Activated naive CD8-positive, alpha-beta T cell treated with anti-CD3 and anti-CD28 coated beads, Interleukin-2, amount 50 U/mL, for 16 hours (primary cell): ENCODE data around the gene RPS6KA3.
A peak's percentile ranks its signal among the peaks of the same experiment; 100 is the strongest.
"Not testable (repeated sequence)": the region's sequence is repeated elsewhere in the genome, so short reads cannot be mapped to it uniquely, and the experiment has no call there.

Experiments
- DNase-seq: peaks from one replicate; pipeline ENCODE4 v3.0.0-alpha.2; 2020; ENCODE audit warnings: low read depth, low spot score

Gene RPS6KA3

GRCh38 chrX:20147561-20147960 is 119.1 kb downstream of the RPS6KA3 start:
- no peak for DNase-seq

GRCh38 chrX:20144491-20144890 is 122.2 kb downstream of the RPS6KA3 start:
- no peak for DNase-seq

DNA sequence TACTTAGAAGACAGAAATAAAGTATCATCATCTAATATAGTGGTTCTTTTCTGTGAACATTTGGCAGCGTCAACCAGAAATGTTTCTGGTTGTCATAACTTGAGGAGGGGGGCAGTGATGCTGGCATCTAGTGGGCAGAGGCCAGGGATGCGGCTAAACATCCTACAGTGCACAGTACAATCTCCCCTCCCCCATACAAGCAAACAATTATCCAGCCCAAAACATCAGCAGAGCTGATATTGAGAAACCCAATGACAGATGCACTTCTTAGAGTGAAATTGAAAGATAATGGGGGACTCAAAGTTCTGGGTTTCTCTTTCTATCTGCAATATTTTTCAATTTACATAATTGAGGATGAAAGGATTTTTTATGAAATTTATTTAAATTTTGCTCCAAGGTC is 123.1 kb downstream of the RPS6KA3 start:
- DNase-seq: no peak

DNA sequence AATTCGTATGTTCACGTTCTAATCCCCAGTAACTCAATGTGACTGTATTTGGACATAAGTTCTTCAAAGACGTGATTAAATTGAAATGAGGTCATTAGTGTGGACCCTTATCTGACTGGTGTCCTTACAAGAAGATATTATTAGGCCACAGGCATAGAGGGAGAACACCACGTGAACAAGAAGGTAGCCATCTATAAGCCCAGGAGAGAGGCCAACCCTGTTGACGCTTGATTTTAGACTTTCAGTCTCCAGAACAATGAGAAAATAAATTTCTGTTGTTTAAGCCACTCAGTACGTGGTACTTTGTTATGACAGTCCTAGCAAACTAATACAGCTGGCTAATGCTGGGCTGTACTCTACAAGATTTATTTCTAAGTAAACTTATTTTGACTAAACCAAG is 123.6 kb downstream of the RPS6KA3 start:
- no peak for DNase-seq

DNA sequence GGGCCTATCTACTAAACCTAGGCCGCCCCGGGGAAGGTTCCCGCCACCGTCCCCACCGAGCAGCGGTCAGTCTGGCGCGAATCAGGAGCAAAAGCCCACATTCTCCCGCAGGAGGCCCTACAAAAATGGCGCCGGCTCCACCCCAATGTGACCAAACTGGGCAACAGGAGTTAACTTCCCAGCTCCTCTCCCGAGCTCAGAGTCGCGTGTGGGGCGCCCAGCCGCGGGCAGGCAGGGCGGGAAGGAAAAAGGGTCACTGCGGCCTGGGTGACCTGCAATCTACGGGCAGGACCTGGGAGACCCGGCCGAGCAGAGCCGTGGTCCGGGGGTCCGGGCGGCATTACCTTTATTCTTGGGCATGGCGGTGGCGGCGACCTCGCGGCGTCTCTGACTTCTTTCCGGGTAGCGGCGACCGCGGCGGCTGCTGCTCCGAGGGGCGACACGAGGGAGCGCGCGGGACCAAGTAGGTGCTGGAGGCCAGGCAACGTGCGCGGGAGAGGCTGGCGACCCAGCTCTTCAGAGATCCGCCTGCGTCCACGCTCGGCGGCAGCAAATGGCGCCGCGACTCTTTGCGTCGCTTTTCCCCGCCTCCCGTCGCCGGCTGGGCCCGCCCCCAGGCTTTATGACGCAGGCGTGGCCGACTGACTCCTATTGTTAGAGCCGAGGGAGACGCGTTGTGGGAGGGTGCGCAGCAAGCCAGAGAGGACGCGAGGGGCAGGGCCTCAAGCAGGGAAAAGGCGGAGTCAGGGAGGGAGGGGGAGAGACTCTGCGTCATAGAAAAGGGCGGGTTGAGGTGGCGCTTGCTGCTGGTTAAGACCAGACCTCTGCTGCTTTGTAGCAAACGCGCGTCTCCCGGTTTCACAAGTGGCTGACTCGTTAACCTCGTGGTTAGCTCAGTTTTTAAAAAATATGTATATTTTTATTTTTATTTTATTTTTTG is 125.2 kb downstream of the RPS6KA3 start, which contains the start of gene EIF1AX:
EIF1AX (minus strand) TSS at position 558 of the 940 bp plus-strand sequence; CDS start at position 360, 198 bp downstream.
- peak; percentile 83 for DNase-seq

DNA sequence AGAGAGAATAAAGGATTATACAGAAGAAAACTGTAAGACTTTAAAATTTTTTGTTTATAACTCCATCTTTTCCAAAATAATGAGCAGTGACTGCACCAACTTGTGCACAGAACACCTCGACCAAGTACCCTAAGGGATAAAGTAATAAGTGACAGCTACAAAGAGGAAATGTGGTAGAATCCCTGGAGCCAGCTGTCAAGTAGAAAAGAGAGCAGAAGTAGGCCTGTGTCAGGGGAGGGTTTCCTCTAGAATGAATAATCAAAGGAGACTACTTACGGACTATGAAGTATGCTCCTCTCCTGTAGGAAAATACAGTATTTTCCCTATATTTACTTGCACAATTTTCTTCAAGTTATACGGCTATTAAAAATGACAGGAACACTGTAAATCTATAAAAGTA is 126.3 kb downstream of the RPS6KA3 start:
- DNase-seq: no peak

DNA sequence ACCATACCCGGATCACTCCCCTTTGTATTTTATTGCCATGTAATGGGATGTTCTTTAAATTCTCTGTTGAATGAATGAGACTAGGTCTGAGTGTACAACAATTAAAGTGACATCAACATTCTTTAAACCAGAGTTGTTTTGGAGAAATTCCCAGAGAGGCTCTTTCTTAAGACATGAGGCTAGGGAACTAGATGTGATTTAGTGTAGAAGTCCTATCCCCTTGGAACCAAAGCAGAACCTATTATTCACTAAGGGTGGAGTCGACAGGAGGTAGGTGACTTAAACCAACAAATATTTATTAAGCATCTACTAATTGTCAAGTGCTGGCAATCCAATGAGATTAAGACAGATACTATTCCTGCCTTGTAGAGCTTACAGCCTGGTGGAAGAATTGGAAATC is 126.7 kb downstream of the RPS6KA3 start:
- DNase-seq: no peak

DNA sequence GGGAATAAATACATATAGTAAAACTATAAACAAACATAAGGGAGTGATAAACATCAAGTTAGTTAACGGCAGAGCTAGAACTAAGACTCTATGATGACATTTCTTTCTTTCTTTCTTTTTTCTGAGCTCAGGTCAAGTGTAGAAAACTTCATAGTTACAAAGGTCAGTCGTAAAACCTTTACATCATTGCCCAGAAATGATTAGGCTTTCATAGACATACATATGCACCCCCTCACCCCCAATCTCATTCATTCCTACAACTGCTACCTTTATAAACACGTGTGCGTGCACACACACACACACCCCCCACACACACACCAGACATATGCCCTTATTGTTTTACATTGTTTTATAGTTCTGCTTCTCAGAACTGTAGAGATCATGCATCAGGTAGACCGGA is 130.8 kb downstream of the RPS6KA3 start:
- DNase-seq: no peak

- DNase-seq: no peak
Measured at GRCh38 chrX:20132666-20133065, 134.0 kb downstream of the RPS6KA3 start.

GRCh38 chrX:20130357-20130756 is 136.4 kb downstream of the RPS6KA3 start:
- DNase-seq: no peak

DNA sequence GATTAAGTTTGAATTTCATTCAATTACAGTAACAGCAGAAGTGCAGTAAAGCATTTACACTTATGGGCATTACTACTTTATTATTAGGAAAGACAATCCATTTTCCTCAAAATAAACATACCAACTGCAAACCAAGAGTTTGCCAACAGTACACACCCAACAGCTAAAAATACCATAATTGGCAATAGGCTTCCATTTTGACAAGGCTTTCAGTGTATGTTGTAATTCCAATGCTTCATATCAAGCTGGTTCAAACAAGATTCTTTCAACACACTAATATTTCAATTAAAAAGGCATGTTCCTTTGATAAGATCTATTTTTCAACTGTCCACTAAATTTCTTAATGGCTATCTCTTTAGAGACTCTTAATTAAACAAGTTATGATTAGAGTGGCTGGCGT is 137.2 kb downstream of the RPS6KA3 start:
- no peak for DNase-seq

GRCh38 chrX:20128670-20129069 is 138.0 kb downstream of the RPS6KA3 start:
- no peak for DNase-seq

GRCh38 chrX:20127440-20127839 is 139.3 kb downstream of the RPS6KA3 start:
- not testable (repeated sequence) for DNase-seq

GRCh38 chrX:20126833-20127232 is 139.9 kb downstream of the RPS6KA3 start:
- DNase-seq: not testable (repeated sequence)

GRCh38 chrX:20124964-20125363 is 141.7 kb downstream of the RPS6KA3 start:
- DNase-seq: no peak

- DNase-seq: no peak
Measured at GRCh38 chrX:20118065-20118824, 148.5 kb downstream of the RPS6KA3 start.

- DNase-seq: no peak
Measured at GRCh38 chrX:20116577-20117240, 150.0 kb downstream of the RPS6KA3 start, which contains the start of gene MAP7D2. Gene MAP7D2, minus strand, starts transcription at chrX:20116907. Its CDS starts 28 bp downstream, at chrX:20116879.

GRCh38 chrX:20116087-20116576 is 150.6 kb downstream of the RPS6KA3 start:
- no peak for DNase-seq

GRCh38 chrX:20112022-20112774 is 154.5 kb downstream of the RPS6KA3 start:
- DNase-seq: no peak

DNA sequence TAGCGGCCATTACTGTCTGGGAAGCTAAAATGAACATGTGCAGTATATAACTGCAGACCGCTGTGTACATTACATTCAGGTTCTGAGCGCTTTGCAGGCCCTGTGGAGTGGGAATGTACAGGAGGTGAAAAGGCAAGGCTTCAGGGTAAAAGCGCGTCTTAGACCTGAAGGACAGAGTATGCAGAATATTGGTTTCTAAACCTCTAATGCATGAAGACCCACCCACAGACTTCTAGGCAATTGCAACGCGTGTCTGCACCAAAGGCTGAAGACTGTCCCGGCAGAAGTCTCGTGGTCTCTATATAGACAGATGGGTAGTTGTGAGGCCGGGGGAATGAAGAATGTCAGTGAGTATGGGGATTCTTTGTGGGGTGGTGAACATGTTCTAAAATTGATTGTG is 155.4 kb downstream of the RPS6KA3 start:
- no peak for DNase-seq
